Lung (tissue), 12 donors: ENCODE data around the gene FNTB. TPM values are rescaled to one million over a fixed set of nuclear protein-coding genes. Genes with fewer than 3 reads are reported as not detected.
A peak's percentile ranks its signal among the peaks of the same experiment; 100 is the strongest.

Source experiments
- ATAC-seq: fragments of 200-7000 bp; cut with Tn5 transposase; one replicate; pipeline ENCODE4 v1.9.1; 2020; ENCODE audit warnings: moderate number of reproducible peaks; ENCODE audit not compliant: insufficient read depth, low FRiP score
- DNase-seq, 3 donors: peaks; one replicate each; pipeline ENCODE4 v3.0.0-alpha.2; 2013 to 2017
- H3K27ac ChIP-seq, 2 donors: one replicate each; pipeline ENCODE4 v1.5.1; 2013; ENCODE audit warnings: mild to moderate bottlenecking in 2 of 2, moderate library complexity in 2 of 2, control low read depth in 1 of 2, inconsistent platforms in 1 of 2, low read depth in 1 of 2, low read length in 1 of 2
- H3K27me3 ChIP-seq, 3 donors: one replicate each; pipeline ENCODE4 v1.5.1; 2013; ENCODE audit warnings: low read length in 2 of 3; ENCODE audit not compliant: control insufficient read depth in 3 of 3, insufficient read depth in 3 of 3
- H3K36me3 ChIP-seq, 4 donors: one replicate each; pipeline ENCODE4 v1.5.1; 2013; ENCODE audit warnings: low read length in 4 of 4, mild to moderate bottlenecking in 1 of 4, moderate library complexity in 1 of 4; ENCODE audit not compliant: control insufficient read depth in 4 of 4, insufficient read depth in 4 of 4
- H3K4me1 ChIP-seq, 5 donors: one replicate each; pipeline ENCODE4 v1.5.1; 2013; ENCODE audit warnings: low read length in 5 of 5, mild to moderate bottlenecking in 2 of 5, moderate library complexity in 1 of 5; ENCODE audit not compliant: control insufficient read depth in 5 of 5, insufficient read depth in 5 of 5
- H3K4me3 ChIP-seq: one replicate; pipeline ENCODE4 v1.5.1; 2013; ENCODE audit warnings: mild to moderate bottlenecking, control low read depth, moderate library complexity
- H3K9ac ChIP-seq, 2 donors: one replicate each; pipeline ENCODE4 v1.5.1; 2013; ENCODE audit warnings: low read length in 2 of 2, control low read depth in 1 of 2; ENCODE audit not compliant: insufficient read depth in 1 of 2
- H3K9me3 ChIP-seq, 4 donors: one replicate each; pipeline ENCODE4 v1.5.1; 2013; ENCODE audit warnings: low read length in 3 of 4, mild to moderate bottlenecking in 1 of 4, moderate library complexity in 1 of 4; ENCODE audit not compliant: control insufficient read depth in 4 of 4, insufficient read depth in 3 of 4
- WGBS, 2 donors: extraction: QIAGEN DNeasy Blood & Tissue Kit; methylation state at CpG; one replicate each; pipeline ENCODE4 v1.1.7; 2013; 5-methylcytosine and 5-hydroxymethylcytosine counted together
- polyA plus RNA-seq, 2 donors: library from polyadenylated mRNA; stranded (reverse); fragments of 200-250 nt; gene quantifications; one replicate each; pipeline ENCODE4 v1.2.1, GENCODE V29; 2013
- total RNA-seq, 2 donors: library from RNA; depleted of rRNA in 1 of 2; stranded (reverse); fragments of >200 nt in 1 of 2; gene quantifications; one replicate each; pipeline ENCODE4 v1.2.1, GENCODE V29; 2014 to 2021
- TF ChIP-seq, protein P1 (sequence below): IDR thresholded peaks from 2 replicates; pipeline ENCODE4 v1.5.1; 2012; ENCODE audit warnings: mild to moderate bottlenecking; ENCODE audit errors: control extremely low read depth, extremely low read depth
- donor health status: control.
- donor health status: control.
- donor health status: Bipolar disorder and iron deficiency.
- donor health status: healthy.
- donor health status: DM: yes; HTN: yes; CAD: no.

The FNTB gene
- total and polyA plus RNA-seq, 4 donors: 6.2 to 14.8 (median 10.8) TPM

DNA sequence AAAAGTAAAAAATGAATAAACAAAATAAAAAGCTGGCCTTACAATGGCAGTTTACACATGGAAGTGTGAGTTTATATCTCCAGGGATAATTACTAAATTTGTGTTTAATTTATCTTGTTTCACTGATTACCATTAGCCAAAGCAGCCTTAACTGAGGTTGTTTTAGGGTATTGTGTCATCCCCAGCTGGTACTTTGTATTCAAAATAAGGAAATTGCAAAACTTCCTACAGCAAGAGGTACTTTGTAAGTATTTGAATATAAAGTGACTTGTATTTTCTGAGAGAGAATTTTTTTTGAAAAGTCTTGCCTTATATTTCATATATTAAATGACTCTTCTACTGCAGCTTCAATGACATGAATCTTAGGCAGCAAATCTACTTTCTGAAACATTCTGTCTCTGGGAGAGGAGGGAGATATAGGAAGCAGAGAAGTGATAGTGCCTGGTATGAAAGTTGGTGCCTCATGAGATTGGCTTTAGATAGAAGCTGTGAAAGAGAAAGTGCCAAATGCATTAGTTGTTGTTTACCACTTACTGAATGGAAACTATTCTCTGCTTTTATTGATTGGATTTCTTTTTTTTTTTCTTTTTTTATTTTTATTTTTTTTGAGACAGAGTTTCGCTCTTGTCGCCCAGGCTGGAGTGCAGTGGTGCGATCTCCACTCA is 6.7 kb downstream of the FNTB start:
- 96 to 99% methylated on average over 3 of the region's 3 CpGs for WGBS, 2 donors
- H3K36me3 ChIP-seq: peaks cover 0 to 2% (median 0%) of the 10 kb centered on the region in 4 donors
- H3K9ac ChIP-seq: no peak overlapping the region
- H3K4me3 ChIP-seq: no peak overlapping the region
- DNase-seq: no peak
- peaks cover 0 to 10% (median 0%) of the 10 kb centered on the region in 5 donors for H3K4me1 ChIP-seq
- no peaks in the 10 kb centered on the region for H3K9me3 ChIP-seq
- no peak for ATAC-seq
- H3K27me3 ChIP-seq: no peaks in the 10 kb centered on the region
- peak overlapping the region in 1 of 2 donors; percentile 37 for H3K27ac ChIP-seq
- TF ChIP-seq, protein P1, sequence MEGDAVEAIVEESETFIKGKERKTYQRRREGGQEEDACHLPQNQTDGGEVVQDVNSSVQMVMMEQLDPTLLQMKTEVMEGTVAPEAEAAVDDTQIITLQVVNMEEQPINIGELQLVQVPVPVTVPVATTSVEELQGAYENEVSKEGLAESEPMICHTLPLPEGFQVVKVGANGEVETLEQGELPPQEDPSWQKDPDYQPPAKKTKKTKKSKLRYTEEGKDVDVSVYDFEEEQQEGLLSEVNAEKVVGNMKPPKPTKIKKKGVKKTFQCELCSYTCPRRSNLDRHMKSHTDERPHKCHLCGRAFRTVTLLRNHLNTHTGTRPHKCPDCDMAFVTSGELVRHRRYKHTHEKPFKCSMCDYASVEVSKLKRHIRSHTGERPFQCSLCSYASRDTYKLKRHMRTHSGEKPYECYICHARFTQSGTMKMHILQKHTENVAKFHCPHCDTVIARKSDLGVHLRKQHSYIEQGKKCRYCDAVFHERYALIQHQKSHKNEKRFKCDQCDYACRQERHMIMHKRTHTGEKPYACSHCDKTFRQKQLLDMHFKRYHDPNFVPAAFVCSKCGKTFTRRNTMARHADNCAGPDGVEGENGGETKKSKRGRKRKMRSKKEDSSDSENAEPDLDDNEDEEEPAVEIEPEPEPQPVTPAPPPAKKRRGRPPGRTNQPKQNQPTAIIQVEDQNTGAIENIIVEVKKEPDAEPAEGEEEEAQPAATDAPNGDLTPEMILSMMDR: no peak

DNA sequence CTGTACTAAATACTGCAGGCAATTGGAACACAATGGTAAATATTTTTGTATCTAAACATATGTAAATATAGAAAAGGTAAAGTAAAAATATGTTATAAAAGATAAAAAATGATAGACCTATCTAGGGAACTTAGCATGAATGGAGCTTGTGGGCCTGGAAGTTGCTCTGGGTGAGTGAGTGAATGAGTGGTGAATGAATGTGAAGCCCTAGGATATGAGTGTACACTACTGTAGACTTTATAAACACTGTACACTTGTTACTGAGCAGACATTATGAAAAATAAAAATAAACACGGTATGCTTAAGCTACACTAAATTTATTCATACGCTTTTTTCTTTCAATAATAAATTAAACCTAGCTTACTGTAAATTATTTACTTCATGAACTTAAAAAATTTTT is 7.8 kb downstream of the FNTB start:
- Histone ChIP-seq H3K9me3 (no peaks in the 10 kb centered on the region), H3K9ac (no peak overlapping the region), H3K4me3 (no peak overlapping the region), H3K36me3 (peaks cover 0 to 2% (median 0%) of the 10 kb centered on the region in 4 donors), H3K4me1 (peaks cover 0 to 9% (median 0%) of the 10 kb centered on the region in 5 donors), H3K27me3 (no peaks in the 10 kb centered on the region), H3K27ac (no peak overlapping the region)
- no peak for ATAC-seq
- DNase-seq: no peak
- WGBS, 2 donors: 97% methylated on average over 2 of the region's 2 CpGs
- TF ChIP-seq, protein P1: no peak

DNA sequence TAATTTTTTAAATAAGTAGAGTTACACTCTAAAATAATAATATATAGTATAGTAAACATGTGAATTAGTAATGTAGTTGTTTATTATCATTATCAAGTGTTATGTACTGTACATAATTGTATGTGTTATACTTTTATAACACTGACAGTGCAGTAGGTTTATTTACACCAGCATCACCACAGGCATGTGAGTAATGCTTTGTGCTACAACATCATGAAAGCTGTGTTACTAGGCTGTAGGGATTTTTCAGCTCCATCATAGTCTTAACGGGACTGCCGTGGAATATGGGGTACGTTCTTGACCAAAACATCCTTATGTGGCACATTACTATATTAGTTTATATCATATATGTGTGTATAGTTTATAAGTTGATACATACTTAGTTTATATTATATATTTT is 8.6 kb downstream of the FNTB start:
- H3K9ac ChIP-seq: no peak overlapping the region
- DNase-seq (no peak), ATAC-seq (no peak)
- H3K4me1 ChIP-seq: peaks cover 0 to 8% (median 0%) of the 10 kb centered on the region in 5 donors
- H3K27me3 ChIP-seq: no peaks in the 10 kb centered on the region
- peaks cover 0 to 2% (median 0%) of the 10 kb centered on the region in 4 donors for H3K36me3 ChIP-seq
- no peak overlapping the region for H3K4me3 ChIP-seq
- no peaks in the 10 kb centered on the region for H3K9me3 ChIP-seq
- 95% methylated on average over 3 of the region's 3 CpGs for WGBS, 2 donors
- TF ChIP-seq, protein P1: no peak
- no peak overlapping the region for H3K27ac ChIP-seq
